Measurements from ENCODE around the gene PRPS2. TPM values are rescaled to one million over a fixed set of nuclear protein-coding genes. Genes with fewer than 3 reads are reported as not detected.

Gene PRPS2
- total RNA-seq, 1 experiment from 2014 or later, result 45.1 TPM

DNA sequence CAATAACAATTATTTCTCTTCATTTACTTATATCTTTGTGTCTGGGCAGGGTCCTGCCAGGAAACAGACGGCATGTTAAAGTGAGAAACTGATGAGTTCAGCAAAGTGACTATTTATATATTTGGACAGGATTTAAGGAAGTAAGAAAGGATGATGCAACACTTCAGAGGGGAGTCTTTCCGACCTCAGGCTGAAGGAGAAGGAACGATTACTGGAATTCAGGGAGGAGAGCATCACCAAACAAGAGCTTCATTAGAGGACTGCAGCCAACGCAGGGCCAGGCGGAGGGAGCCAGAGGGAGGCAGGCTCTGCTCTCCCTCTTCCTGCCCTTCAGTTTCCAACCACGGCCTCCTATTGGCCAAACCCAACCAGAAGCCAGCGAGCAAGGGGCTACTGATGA, 74.1 kb downstream of the PRPS2 start:
- POLR2A ChIA-PET, result interaction anchor here (0.6 kb wide), 1 partner anchor 51 kb away, joined by 3 read pairs; no protein-coding TSS in a partner anchor
- DNase-seq (ENCODE audit: unreplicated experiment), result no peak
- Mint-ChIP-seq H3K9me3 (ENCODE audit: unreplicated experiment) (peaks cover 13% of the 10 kb centered on the region), H3K27ac (ENCODE audit: low read depth, unreplicated experiment) (no peak overlapping the region), H3K4me3 (ENCODE audit: unreplicated experiment) (no peak overlapping the region), H3K27me3 (ENCODE audit: insufficient read depth, unreplicated experiment) (peaks cover 47% of the 10 kb centered on the region), H3K4me1 (ENCODE audit: insufficient read depth, unreplicated experiment) (no peaks in the 10 kb centered on the region), H3K36me3 (ENCODE audit: insufficient read depth, unreplicated experiment) (no peaks in the 10 kb centered on the region)
- intact Hi-C loops (cut with micrococcal nuclease), result no loop called here
- no TSS peak for BruUV-seq (replicated peaks)
- CTCF ChIA-PET, result interaction anchor here (1.1 kb wide), 1 partner anchor 36 kb away, joined by 3 read pairs; no protein-coding TSS in a partner anchor
- TF ChIP-seq, protein P1, sequence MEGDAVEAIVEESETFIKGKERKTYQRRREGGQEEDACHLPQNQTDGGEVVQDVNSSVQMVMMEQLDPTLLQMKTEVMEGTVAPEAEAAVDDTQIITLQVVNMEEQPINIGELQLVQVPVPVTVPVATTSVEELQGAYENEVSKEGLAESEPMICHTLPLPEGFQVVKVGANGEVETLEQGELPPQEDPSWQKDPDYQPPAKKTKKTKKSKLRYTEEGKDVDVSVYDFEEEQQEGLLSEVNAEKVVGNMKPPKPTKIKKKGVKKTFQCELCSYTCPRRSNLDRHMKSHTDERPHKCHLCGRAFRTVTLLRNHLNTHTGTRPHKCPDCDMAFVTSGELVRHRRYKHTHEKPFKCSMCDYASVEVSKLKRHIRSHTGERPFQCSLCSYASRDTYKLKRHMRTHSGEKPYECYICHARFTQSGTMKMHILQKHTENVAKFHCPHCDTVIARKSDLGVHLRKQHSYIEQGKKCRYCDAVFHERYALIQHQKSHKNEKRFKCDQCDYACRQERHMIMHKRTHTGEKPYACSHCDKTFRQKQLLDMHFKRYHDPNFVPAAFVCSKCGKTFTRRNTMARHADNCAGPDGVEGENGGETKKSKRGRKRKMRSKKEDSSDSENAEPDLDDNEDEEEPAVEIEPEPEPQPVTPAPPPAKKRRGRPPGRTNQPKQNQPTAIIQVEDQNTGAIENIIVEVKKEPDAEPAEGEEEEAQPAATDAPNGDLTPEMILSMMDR (IDR thresholded peaks at IDR 0.05; ENCODE audit: unreplicated experiment), result no peak

DNA sequence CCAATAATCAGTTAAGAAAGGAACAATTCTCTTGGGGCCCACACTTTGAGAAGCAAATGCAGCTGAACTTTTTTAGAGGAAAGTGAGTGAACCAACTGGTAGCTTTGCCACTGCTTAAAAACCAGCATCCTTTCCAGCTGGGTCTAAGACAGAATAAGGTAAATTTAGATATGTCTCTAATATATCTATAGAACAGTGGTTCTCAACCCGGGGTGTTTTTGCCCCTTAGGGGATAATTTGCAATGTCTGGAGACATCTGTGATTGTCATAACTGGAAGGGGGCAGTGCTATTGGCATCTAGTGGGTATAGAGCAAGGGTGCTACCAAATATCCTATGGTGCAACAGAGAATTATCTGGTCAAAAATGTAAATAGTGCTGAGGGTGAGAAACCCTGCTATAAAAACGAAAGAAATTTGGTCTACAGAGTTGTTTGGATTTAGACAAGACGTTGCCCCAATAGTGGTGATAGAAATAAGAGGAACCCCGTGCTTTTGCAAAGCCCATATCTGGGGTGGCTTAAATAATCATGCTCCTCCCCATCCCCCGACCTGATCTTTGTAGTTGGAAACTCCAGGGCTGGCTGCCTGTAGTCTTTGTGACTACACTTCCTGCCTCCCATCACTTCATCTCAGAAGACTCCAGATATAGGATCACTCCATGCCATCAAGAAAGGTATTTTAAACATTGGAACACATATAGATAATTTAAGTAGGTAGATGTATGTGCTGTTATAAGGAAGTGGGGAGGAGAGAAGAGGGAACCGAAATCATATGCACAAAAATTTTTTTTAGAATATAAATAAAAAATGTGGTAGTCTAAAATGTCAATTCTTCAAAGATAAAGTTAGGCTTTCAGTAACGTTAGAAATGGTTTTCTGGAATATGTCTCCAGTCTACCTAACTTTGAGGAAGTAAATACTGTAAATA, 75.5 kb downstream of the PRPS2 start, which contains the start of gene TLR7:
Gene TLR7 (plus strand): TSS at position 622 of the 927 bp plus-strand sequence. CDS start 507 bp downstream, outside the sequence.
- intact Hi-C loops (cut with micrococcal nuclease), result no loop called here
- no peak within 1 kb of the TSS for H3K4me3 Mint-ChIP-seq (ENCODE audit: unreplicated experiment)
- H3K27me3 Mint-ChIP-seq (ENCODE audit: insufficient read depth, unreplicated experiment), result peaks cover 45% of the 10 kb centered on the region
- no peak for DNase-seq (ENCODE audit: unreplicated experiment)
- peaks cover 7% of the 10 kb centered on the region for H3K9me3 Mint-ChIP-seq (ENCODE audit: unreplicated experiment)
- TF ChIP-seq, protein P1 (IDR thresholded peaks at IDR 0.05; ENCODE audit: unreplicated experiment), result no peak
- POLR2A ChIA-PET, result no interaction called here
- H3K36me3 Mint-ChIP-seq (ENCODE audit: insufficient read depth, unreplicated experiment), result no peaks in the 10 kb centered on the region
- CTCF ChIA-PET, result interaction anchor here (0.7 kb wide), 1 partner anchor 28 kb away, joined by 4 read pairs; no protein-coding TSS in a partner anchor
- H3K4me1 Mint-ChIP-seq (ENCODE audit: insufficient read depth, unreplicated experiment), result no peaks in the 10 kb centered on the region
- no peak within 1 kb of the TSS for H3K27ac Mint-ChIP-seq (ENCODE audit: low read depth, unreplicated experiment)
- BruUV-seq (replicated peaks), result no TSS peak

- no peak overlapping the region for H3K27ac Mint-ChIP-seq (ENCODE audit: low read depth, unreplicated experiment)
- intact Hi-C loops (cut with micrococcal nuclease), result no loop called here
- no peak for DNase-seq (ENCODE audit: unreplicated experiment)
- peaks cover 45% of the 10 kb centered on the region for H3K27me3 Mint-ChIP-seq (ENCODE audit: insufficient read depth, unreplicated experiment)
- H3K9me3 Mint-ChIP-seq (ENCODE audit: unreplicated experiment), result peaks cover 6% of the 10 kb centered on the region
- ChIA-PET CTCF (interaction anchor here (0.6 to 0.7 kb wide), 2 partner anchors 27 to 53 kb away, joined by 3 to 4 read pairs; no protein-coding TSS in a partner anchor), POLR2A (no interaction called here)
- no peaks in the 10 kb centered on the region for H3K4me1 Mint-ChIP-seq (ENCODE audit: insufficient read depth, unreplicated experiment)
- TF ChIP-seq, protein P1 (IDR thresholded peaks at IDR 0.05; ENCODE audit: unreplicated experiment), result no peak
- no peak overlapping the region for H3K4me3 Mint-ChIP-seq (ENCODE audit: unreplicated experiment)
- no peaks in the 10 kb centered on the region for H3K36me3 Mint-ChIP-seq (ENCODE audit: insufficient read depth, unreplicated experiment)
- BruUV-seq (replicated peaks), result no TSS peak
These were observed 76.5 kb downstream of the PRPS2 start for GRCh38 chrX:12867685-12868084.

DNA sequence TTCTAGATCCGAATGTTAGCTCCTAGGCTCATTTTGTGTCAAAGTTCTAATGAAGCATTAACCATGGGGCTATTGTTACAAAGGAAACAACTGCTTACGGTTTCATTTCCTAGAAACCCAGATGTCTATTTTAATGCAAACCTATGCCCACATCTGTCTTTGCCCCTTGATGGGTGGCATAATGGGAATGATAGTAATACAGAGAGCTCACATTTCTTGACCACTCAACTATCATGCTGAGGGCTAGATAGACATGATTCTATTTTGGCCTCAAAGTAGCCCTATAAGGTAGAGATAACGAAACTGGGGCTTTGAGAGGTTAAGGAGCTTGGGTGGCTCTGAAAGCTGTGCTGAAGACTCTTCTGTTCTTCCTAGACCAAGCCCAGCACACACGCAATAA, 77.5 kb downstream of the PRPS2 start:
- Mint-ChIP-seq H3K36me3 (ENCODE audit: insufficient read depth, unreplicated experiment) (no peaks in the 10 kb centered on the region), H3K4me1 (ENCODE audit: insufficient read depth, unreplicated experiment) (no peaks in the 10 kb centered on the region), H3K9me3 (ENCODE audit: unreplicated experiment) (no peaks in the 10 kb centered on the region), H3K4me3 (ENCODE audit: unreplicated experiment) (no peak overlapping the region), H3K27me3 (ENCODE audit: insufficient read depth, unreplicated experiment) (peaks cover 48% of the 10 kb centered on the region), H3K27ac (ENCODE audit: low read depth, unreplicated experiment) (no peak overlapping the region)
- DNase-seq (ENCODE audit: unreplicated experiment), result no peak
- intact Hi-C loops (cut with micrococcal nuclease), result no loop called here
- no TSS peak for BruUV-seq (replicated peaks)
- ChIA-PET POLR2A (no interaction called here), CTCF (interaction anchor here (0.5 to 1.0 kb wide), 4 partner anchors 54 to 167 kb away, joined by 3 read pairs; no protein-coding TSS in a partner anchor)
- TF ChIP-seq, protein P1 (IDR thresholded peaks at IDR 0.05; ENCODE audit: unreplicated experiment), result no peak
